Gastroesophageal sphincter (tissue), 3 donors: ENCODE measurements around the gene GPR37L1.

Experiments
- CTCF ChIP-seq, 4 experiments: fragments of 200-600 bp in 2 of 4; fragments of 450-650 bp in 2 of 4; sonication (generic) in 1 of 4; IDR thresholded peaks; one replicate each; pipeline ENCODE4 v1.5.1; 2017 to 2019; ENCODE audit warnings: antibody characterized with exemption in 4 of 4, mild to moderate bottlenecking in 2 of 4, moderate library complexity in 2 of 4
- EP300 ChIP-seq: sonication (generic); formaldehyde crosslinking; IDR thresholded peaks from one replicate; pipeline ENCODE4 v1.6.1; 2017; ENCODE audit warnings: antibody characterized with exemption, mild to moderate bottlenecking
- POLR2A ChIP-seq, 2 donors: fragments of 450-650 bp; IDR thresholded peaks; one replicate each; pipeline ENCODE4 v1.6.1; 2017; ENCODE audit warnings: antibody characterized with exemption in 2 of 2, mild to moderate bottlenecking in 2 of 2, moderate library complexity in 1 of 2
- POLR2AphosphoS5 ChIP-seq: sonication (generic); formaldehyde crosslinking; IDR thresholded peaks from one replicate; pipeline ENCODE4 v1.6.1; 2017; ENCODE audit warnings: antibody characterized with exemption

- TF ChIP-seq POLR2A (IDR thresholded peaks at IDR 0.05) (no peak), EP300 (no peak), CTCF (IDR thresholded peaks at IDR 0.05) (no peak), POLR2AphosphoS5 (no peak)
Measured at GRCh38 chr1:202153284-202153683, 30.6 kb downstream of the GPR37L1 start.
